Uterus (tissue), 2 donors: ENCODE data around the gene PTPRE.

Source experiments
- CTCF ChIP-seq, 4 experiments: fragments of 200-600 bp in 2 of 4; fragments of 450-650 bp in 2 of 4; sonication (generic) in 2 of 4; IDR thresholded peaks; one replicate each; pipeline ENCODE4 v1.5.1; 2016 to 2019; ENCODE audit warnings: antibody characterized with exemption in 4 of 4, mild to moderate bottlenecking in 2 of 4, moderate library complexity in 1 of 4
- POLR2A ChIP-seq, 2 donors: fragments of 450-650 bp; IDR thresholded peaks; one replicate each; pipeline ENCODE4 v1.6.1; 2016; ENCODE audit warnings: antibody characterized with exemption in 2 of 2, mild to moderate bottlenecking in 1 of 2, moderate library complexity in 1 of 2

GRCh38 chr10:128095753-128096469 is 189.0 kb downstream of the PTPRE start:
- TF ChIP-seq POLR2A (IDR thresholded peaks at IDR 0.05) = no peak
- no peak for TF ChIP-seq CTCF (IDR thresholded peaks at IDR 0.05)
